NAMALWA (cell line): ENCODE results near the gene TACSTD2.
"Not testable (repeated sequence)": the region's sequence is repeated elsewhere in the genome, so short reads cannot be mapped to it uniquely, and the experiment has no call there.

ENCODE experiments used
- DNase-seq: peaks from one replicate; pipeline ENCODE4 v3.0.0-alpha.2; 2015; ENCODE audit warnings: low spot score

Gene TACSTD2

GRCh38 chr1:58563715-58564114 lies 13.3 kb downstream of the TACSTD2 start:
- not testable (repeated sequence) for DNase-seq

DNA sequence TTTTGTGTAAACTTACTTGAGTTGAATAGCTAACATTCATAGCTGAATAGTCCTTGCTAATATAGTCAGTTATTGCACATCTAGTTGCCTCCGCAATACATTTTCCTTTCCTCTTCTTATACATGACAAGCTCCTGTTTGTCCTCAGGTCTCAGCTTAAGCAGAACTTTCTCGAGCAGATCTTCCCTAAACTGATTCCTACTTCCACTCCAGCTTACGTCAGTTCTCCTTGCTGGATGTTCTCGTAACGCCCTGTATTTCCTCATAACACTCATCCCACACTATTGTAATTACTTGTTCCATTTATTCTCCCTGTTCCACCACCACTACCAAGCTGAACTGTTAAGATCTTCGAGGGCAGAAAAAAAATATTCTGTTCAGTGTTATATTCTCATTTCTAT lies 15.4 kb downstream of the TACSTD2 start:
- no peak for DNase-seq

DNA sequence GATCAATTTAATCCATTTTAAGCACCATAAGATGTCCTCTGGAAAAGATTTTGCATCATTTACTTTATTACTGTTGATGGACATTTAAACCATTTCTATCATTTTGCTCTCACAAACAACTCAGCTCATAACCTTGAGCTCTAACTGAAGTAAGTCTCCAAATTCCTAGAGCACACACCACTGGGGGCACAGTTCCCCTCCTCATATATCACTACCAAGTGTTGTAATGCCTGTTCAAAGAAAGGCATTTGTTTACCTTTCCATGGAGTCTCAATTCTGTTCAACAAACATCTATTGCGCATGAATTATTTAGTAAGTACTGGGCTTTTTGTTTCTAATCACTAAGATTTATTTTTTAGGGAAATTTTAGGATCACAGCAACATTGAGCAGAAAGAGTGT lies 21.7 kb downstream of the TACSTD2 start:
- DNase-seq = no peak

- DNase-seq = no peak
These were observed 25.6 kb downstream of the TACSTD2 start for GRCh38 chr1:58551186-58552140.

DNA sequence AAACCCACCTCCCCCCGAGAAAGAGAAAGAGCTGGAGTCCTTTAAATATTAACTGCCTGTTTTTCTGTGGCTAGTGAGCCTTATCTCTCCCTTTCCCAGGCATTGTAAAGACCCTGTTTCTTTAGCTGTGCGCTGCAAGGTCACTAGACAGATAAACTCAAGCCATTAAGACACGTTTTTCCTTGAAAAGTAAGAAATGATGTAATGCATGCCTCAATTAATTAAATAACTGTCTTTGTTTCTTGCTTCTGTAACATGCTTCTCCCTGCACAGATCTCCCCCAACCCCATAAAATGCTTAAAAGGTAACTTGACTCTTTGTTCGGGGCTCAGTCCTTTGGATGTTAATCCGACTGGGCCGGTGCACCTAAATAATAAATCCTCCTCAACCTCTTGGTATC lies 27.8 kb downstream of the TACSTD2 start:
- not testable (repeated sequence) for DNase-seq

DNA sequence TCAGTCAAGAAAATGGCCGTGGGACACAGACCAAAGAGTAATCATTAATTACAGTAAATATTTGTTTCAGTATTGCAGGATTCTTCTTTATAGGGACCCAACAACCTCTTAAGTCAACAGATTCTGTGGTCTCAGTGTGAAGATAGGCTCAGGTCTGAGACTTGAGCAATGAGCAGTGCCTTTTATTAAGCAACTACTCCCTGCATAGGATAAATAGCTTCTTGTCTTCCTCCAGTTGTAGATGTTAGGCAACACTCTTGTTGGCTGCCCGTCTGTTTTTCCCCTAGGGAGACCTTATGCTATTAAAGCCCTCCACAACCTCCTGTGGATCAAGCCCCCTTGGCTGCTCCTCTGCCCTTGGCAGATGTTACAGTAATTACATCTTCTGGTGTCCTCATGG lies 28.7 kb downstream of the TACSTD2 start:
- DNase-seq = no peak

DNA sequence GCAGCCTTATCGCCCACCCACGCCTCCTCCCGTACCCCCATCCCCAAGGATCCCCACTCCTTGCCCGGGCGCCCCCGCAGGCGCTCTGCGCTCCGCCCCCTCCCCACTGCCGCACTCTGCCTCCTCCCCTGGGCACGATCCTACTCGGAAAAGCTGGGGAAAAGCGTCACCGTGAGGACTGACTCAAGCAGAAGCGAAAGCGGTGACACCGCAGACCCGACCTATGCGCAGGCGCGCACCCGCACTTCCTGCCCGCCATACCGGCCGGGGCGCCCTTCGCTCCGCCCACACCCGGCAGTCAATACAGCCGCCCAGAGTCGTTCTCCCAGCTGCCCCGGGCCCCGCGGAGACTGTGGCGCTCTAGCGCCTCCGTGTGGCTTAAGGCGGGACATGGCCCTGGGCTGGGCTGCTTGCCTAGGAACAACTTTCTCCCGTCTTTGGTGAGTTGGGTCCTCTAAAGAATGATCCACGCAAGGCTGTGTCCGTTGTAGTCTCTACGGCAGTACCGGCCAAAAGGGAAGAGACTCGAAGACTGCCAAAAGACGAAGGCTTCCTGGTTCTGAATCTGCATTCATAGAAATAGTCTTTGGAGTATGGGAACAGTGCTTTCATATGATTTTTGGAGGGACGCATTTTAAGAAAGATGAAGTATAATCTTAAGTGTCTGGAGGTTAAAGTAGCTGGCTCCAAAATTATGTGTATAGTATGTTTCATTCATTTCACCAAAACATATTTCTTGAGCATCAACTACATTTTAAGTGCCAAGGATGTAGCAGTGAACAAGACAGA lies 30.3 kb downstream of the TACSTD2 start, which contains the start of gene OMA1:
OMA1 (minus strand) TSS at position 207 of the 789 bp plus-strand sequence. CDS start 7,432 bp downstream, outside the sequence.
- peak; percentile 96 for DNase-seq

GRCh38 chr1:58545591-58546519 lies 31.2 kb downstream of the TACSTD2 start:
- peak; percentile 77 for DNase-seq

DNA sequence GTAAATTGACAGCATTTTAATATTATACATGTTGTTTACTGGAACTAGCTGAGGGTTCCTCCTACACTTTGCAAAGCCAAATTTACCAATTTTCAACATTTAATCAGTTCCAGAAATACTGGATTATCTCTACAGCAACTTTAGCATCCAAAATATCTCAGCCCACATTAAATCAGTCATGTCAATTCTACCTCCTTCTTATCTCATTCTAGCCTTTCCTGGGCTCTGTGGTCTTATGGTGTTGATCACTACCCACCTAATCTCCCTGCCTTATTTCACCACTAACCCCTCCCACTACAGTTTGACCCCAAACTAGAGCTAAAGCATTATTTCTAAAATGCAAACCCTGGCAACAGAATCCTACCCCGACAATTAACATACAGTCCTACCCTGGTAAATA lies 33.8 kb downstream of the TACSTD2 start:
- no peak for DNase-seq

DNA sequence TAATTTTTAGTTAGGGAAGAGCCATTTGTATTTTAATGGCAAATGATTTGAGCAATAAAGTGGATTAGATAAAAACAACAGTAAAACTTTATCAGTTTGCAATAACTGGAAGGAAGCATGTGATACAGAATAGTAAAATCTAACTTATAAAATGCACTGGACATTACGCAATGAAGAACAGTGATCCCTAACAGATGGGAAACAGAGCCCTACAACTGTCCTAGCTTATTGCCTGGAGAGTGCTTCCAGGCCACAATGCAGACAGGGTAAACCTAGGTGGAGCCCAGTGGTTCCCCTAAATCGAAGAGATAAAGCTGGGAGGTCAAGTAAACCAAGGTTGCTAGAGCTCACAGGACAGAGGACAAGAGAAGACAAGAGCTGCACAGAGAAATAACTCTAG lies 37.5 kb downstream of the TACSTD2 start:
- no peak for DNase-seq

DNA sequence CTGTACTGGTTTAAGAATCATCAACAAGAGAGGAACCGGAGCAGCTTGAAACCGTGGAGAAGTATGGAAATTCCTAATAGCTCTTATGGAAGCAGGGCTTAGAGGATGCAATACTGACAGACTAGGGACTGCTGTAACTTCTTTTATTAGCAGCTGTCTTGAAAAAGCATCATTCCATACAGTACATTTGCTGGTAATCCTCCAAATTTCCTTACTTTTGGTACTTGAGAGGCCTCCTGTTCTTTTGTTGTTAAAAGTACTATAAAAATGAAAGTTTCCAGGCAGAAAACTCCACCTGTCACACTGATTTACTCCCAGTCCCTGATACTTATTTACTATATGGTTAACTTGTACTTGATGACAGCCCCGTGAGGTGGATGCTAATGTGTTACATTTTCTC lies 38.2 kb downstream of the TACSTD2 start:
- DNase-seq = no peak

DNA sequence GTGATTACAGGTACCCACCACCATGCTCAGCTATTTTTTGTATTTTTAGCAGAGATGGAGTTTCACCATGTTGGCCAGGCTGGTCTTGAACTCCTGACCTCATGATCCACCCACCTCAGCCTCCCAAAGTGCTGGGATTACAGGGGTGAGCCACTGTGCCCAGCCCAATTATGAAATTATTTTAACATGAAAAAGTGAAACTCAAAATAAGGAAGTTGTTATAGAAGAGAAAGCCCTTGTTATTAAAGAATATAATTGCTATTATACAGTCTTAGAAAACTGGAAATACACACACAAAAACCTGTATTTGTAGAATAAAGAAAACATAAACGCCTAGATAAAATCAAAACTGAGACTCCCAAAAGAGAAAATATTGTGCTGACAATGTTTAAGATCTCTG lies 45.2 kb downstream of the TACSTD2 start:
- DNase-seq = not testable (repeated sequence)

DNA sequence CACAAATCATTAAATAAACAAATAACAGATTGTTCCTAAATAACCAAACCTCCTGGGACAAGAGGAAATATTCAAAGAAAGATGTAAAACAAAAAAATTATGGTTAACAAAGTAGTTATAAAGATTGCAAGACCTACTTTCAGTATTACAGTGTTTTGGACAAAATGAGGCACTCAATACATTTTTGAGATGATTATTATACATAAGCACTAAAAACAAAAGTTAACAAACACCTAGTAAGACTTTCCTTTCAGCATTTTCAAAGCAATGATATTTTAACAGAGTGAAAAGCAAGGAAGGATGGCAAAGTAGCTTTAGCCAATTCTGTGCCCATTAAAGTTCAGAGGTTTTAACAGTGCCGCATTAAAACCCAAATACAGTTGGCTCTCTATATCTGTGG lies 47.8 kb downstream of the TACSTD2 start:
- no peak for DNase-seq

DNA sequence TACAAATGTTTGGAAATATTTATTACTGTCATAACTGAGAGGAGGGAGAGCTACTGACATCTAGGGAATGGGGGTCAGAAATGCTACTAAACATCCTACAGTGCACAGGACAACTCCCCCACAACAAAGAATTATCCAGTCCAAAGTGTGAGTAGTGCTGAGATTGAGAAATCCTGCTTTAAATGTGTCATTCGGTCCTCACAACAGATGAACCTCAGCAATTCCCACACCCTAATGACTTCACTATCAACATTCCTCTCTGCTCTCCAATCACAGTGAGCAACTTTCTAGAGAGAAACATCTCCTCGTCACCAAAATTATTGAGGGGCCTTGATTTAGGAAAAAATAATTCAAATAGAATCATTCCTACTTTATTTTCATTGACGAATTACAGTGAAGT lies 48.5 kb downstream of the TACSTD2 start:
- DNase-seq = no peak
